SU-DHL-6 (cell line): ENCODE results near the gene CNTNAP5.

ENCODE experiments used
- CTCF ChIP-seq: fragments of 200-600 bp; sonication (generic); IDR thresholded peaks from one replicate; pipeline ENCODE4 v1.5.1; 2017; ENCODE audit warnings: antibody characterized with exemption, mild to moderate bottlenecking, low read length, moderate library complexity; ENCODE audit not compliant: insufficient read depth, poor library complexity, severe bottlenecking
- EZH2phosphoT487 ChIP-seq: fragments of 200-600 bp; sonication (generic), shearing (Covaris generic); conservative IDR thresholded peaks from 2 replicates; pipeline ENCODE4 v1.6.1; 2018; ENCODE audit warnings: mild to moderate bottlenecking, antibody characterized with exemption, low read length, moderate library complexity, mixed read lengths

- TF ChIP-seq CTCF (no peak), EZH2phosphoT487 (no peak)
Measured at GRCh38 chr2:124888431-124888830, 863.3 kb downstream of the CNTNAP5 start.
